ENCODE measurements around the gene CD40. TPM values are rescaled to one million over a fixed set of nuclear protein-coding genes. Genes with fewer than 3 reads are reported as not detected.
A peak's percentile ranks its signal among the peaks of the same experiment; 100 is the strongest.

The CD40 gene
- total RNA-seq, 2 donors from 2014 or later, result 2.5 to 6.0 TPM

GRCh38 chr20:46133886-46134654, 16.0 kb downstream of the CD40 start:
- DNase-seq, result no peak
- no peak for ATAC-seq
- intact Hi-C loops (cut with DNase I, micrococcal nuclease), result no loop called here

- intact Hi-C loops (cut with DNase I, micrococcal nuclease), result no loop called here
- ATAC-seq (no peak), DNase-seq (no peak)
Observed at GRCh38 chr20:46134716-46135115, 16.6 kb downstream of the CD40 start.

GRCh38 chr20:46135856-46136633, 17.9 kb downstream of the CD40 start:
- no peak for ATAC-seq
- no peak for DNase-seq
- intact Hi-C loops (cut with DNase I, micrococcal nuclease), result no loop called here

GRCh38 chr20:46137816-46138215, 19.7 kb downstream of the CD40 start:
- ATAC-seq (no peak), DNase-seq (no peak)
- intact Hi-C loops (cut with DNase I, micrococcal nuclease), result no loop called here

GRCh38 chr20:46139266-46139889, 21.3 kb downstream of the CD40 start:
- DNase-seq, result no peak
- intact Hi-C loops (cut with DNase I, micrococcal nuclease), result no loop called here
- ATAC-seq, result no peak

- DNase-seq (no peak), ATAC-seq (no peak)
- intact Hi-C loops (cut with DNase I, micrococcal nuclease), result no loop called here
Observed at GRCh38 chr20:46139908-46140482, 21.9 kb downstream of the CD40 start.

- intact Hi-C loops (cut with DNase I, micrococcal nuclease), result no loop called here
- ATAC-seq, result no peak
Observed at GRCh38 chr20:46142124-46142523, 24.0 kb downstream of the CD40 start.

GRCh38 chr20:46144432-46145025, 26.4 kb downstream of the CD40 start:
- no peak for ATAC-seq
- no peak for DNase-seq
- intact Hi-C loops (cut with DNase I, micrococcal nuclease), result no loop called here

More at GRCh38 chr20:46142124-46142523, 24.0 kb downstream of the CD40 start:
- DNase-seq, result no peak

GRCh38 chr20:46145713-46146112, 27.6 kb downstream of the CD40 start:
- DNase-seq (no peak), ATAC-seq (no peak)
- intact Hi-C loops (cut with DNase I, micrococcal nuclease), result no loop called here

- DNase-seq (no peak), ATAC-seq (no peak)
- intact Hi-C loops (cut with DNase I, micrococcal nuclease), result no loop called here
Observed at GRCh38 chr20:46148313-46149208, 30.4 kb downstream of the CD40 start.

- ATAC-seq (no peak), DNase-seq (no peak)
- intact Hi-C loops (cut with DNase I, micrococcal nuclease), result no loop called here
Observed at GRCh38 chr20:46150943-46151342, 32.8 kb downstream of the CD40 start.

GRCh38 chr20:46151936-46152335, 33.8 kb downstream of the CD40 start:
- intact Hi-C loops (cut with DNase I, micrococcal nuclease), result no loop called here
- ATAC-seq, result no peak
- DNase-seq, result peak in 1 of 2 donors; percentile 9

- no peak for ATAC-seq
- DNase-seq, result no peak
- intact Hi-C loops (cut with DNase I, micrococcal nuclease), result no loop called here
Observed at GRCh38 chr20:46152824-46153586, 34.9 kb downstream of the CD40 start.

- ATAC-seq (no peak), DNase-seq (no peak)
- intact Hi-C loops (cut with DNase I, micrococcal nuclease), result no loop called here
Observed at GRCh38 chr20:46154305-46154704, 36.2 kb downstream of the CD40 start.

- intact Hi-C loops (cut with DNase I, micrococcal nuclease), result no loop called here
- ATAC-seq, result no peak
- no peak for DNase-seq
Observed at GRCh38 chr20:46154796-46155195, 36.7 kb downstream of the CD40 start.

GRCh38 chr20:46156065-46156464, 38.0 kb downstream of the CD40 start:
- DNase-seq (no peak), ATAC-seq (no peak)
- intact Hi-C loops (cut with DNase I, micrococcal nuclease), result no loop called here

GRCh38 chr20:46157076-46157592, 39.0 kb downstream of the CD40 start:
- no peak for ATAC-seq

More at GRCh38 chr20:46157076-46157592, 39.0 kb downstream of the CD40 start:
- DNase-seq, result no peak
- intact Hi-C loops (cut with DNase I, micrococcal nuclease), result no loop called here

Measured in left colon (tissue), 2 donors.